HepG2 (cell line): ENCODE data around the gene OTUD7B. TPM values are rescaled to one million over a fixed set of nuclear protein-coding genes. Genes with fewer than 3 reads are reported as not detected.
A peak's percentile ranks its signal among the peaks of the same experiment; 100 is the strongest.

Experiments used
- ATF2 ChIP-seq: sonication (generic); formaldehyde crosslinking; IDR thresholded peaks from 2 replicates; pipeline ENCODE4 v1.4.0; 2020; ENCODE audit warnings: missing genetic modification reagents
- BRCA1 ChIP-seq: sonication (generic); formaldehyde crosslinking; IDR thresholded peaks from 2 replicates; pipeline ENCODE4 v1.4.0; 2020; ENCODE audit warnings: missing genetic modification reagents
- FOXJ3 ChIP-seq: sonication (generic); formaldehyde crosslinking; IDR thresholded peaks from 2 replicates; pipeline ENCODE4 v1.4.0; 2020; ENCODE audit warnings: missing genetic modification reagents, mild to moderate bottlenecking, borderline replicate concordance
- GATAD2A ChIP-seq: IDR thresholded peaks from 2 replicates; pipeline ENCODE4 v1.6.1; 2016
- HNF1A ChIP-seq, 2 experiments: sonication (generic) in 1 of 2; formaldehyde crosslinking in 1 of 2; IDR thresholded peaks; 2 replicates each; pipeline versions ENCODE4 v1.4.0 to v1.6.1; 2016 to 2020; ENCODE audit warnings: borderline replicate concordance in 1 of 2, low read depth in 1 of 2, mild to moderate bottlenecking in 1 of 2, missing genetic modification reagents in 1 of 2
- MIER2 ChIP-seq: IDR thresholded peaks from 2 replicates; pipeline ENCODE4 v1.6.1; 2016; ENCODE audit warnings: missing biosample characterization, missing genetic modification reagents
- NR2F1 ChIP-seq, 2 experiments: fragments of 450-650 bp in 1 of 2; formaldehyde crosslinking in 1 of 2; IDR thresholded peaks; 2 replicates each; pipeline versions ENCODE4 v1.5.0 to v1.6.1; 2016 to 2020; ENCODE audit warnings: mild to moderate bottlenecking in 1 of 2, missing compliant biosample characterization in 1 of 2, missing genetic modification reagents in 1 of 2, moderate library complexity in 1 of 2
- POGZ ChIP-seq: sonication (generic); formaldehyde crosslinking; IDR thresholded peaks from 2 replicates; pipeline ENCODE4 v1.4.0; 2020; ENCODE audit warnings: mild to moderate bottlenecking, missing genetic modification reagents
- TFAP4 ChIP-seq: sonication (generic); IDR thresholded peaks from 2 replicates; pipeline ENCODE4 v1.6.1; 2016; ENCODE audit warnings: low read depth, borderline replicate concordance
- ZFX ChIP-seq: sonication (generic); formaldehyde crosslinking; IDR thresholded peaks from 2 replicates; pipeline ENCODE4 v1.4.0; 2020; ENCODE audit warnings: mild to moderate bottlenecking, low read depth, missing genetic modification reagents, moderate library complexity
- ZNF629 ChIP-seq: sonication (generic); formaldehyde crosslinking; conservative IDR thresholded peaks from 2 replicates; pipeline ENCODE4 v1.5.0; 2020; ENCODE audit warnings: missing genetic modification reagents
- polyA plus RNA-seq, 8 experiments: library from polyadenylated mRNA; depleted of rRNA in 3 of 8; stranded (reverse) in 7 of 8; unstranded in 1 of 8; fragments of >200 nt; fragmentation: Illumina TruSeq in 4 of 8; extraction: Trizol in 4 of 8; gene quantifications; 2 replicates each; pipeline versions ENCODE4 v1.2.1 to v1.2.3, GENCODE V29; 2011 to 2016; ENCODE audit warnings: low read depth in 4 of 8, missing spikeins in 1 of 8, mixed read lengths in 1 of 8; ENCODE audit not compliant: insufficient read depth in 1 of 8
- total RNA-seq, 5 experiments: library from RNA; depleted of rRNA; stranded (reverse); fragments of >200 nt; fragmentation: Illumina TruSeq; extraction: Trizol; gene quantifications; 2 replicates each; pipeline ENCODE4 v1.2.3, GENCODE V29; 2016; ENCODE audit warnings: low read depth in 1 of 5
- TF ChIP-seq, protein P1 (sequence below): sonication (generic); formaldehyde crosslinking; IDR thresholded peaks from 2 replicates; pipeline ENCODE4 v1.8.1; 2022; ENCODE audit warnings: mild to moderate bottlenecking, missing genetic modification reagents
- TF ChIP-seq, protein P2 (sequence below): sonication (generic); formaldehyde crosslinking; IDR thresholded peaks from 2 replicates; pipeline ENCODE4 v1.8.0; 2022; ENCODE audit warnings: missing genetic modification reagents, mild to moderate bottlenecking, moderate library complexity, borderline replicate concordance
- TF ChIP-seq, protein P3 (sequence below): IDR thresholded peaks from 2 replicates; pipeline ENCODE4 v1.4.0; 2020; ENCODE audit warnings: mild to moderate bottlenecking, missing genetic modification reagents

The OTUD7B gene
- total and polyA plus RNA-seq, 2 of the 13 experiments (the other 11 are each of a cell fraction or from before 2014, with no cell fraction given) = 5.1 to 11.2 TPM

GRCh38 chr1:150021191-150021694 lies 10.7 kb upstream of the OTUD7B start (continued):
- TF ChIP-seq HNF1A (IDR thresholded peaks at IDR 0.05; ENCODE audit: low read depth) (peak; percentile 82), HNF1A (CRISPR knock-in tag; IDR thresholded peaks at IDR 0.05; ENCODE audit: borderline replicate concordance) (peak; percentile 90), MIER2 (CRISPR knock-in tag) (no peak), NR2F1 (CRISPR knock-in tag; IDR thresholded peaks at IDR 0.05) (peak in 1 of 2 experiments; percentile 79; a peak in 2 of 4 replicates), FOXJ3 (CRISPR knock-in tag) (peak; percentile 67; the same call in 1 of the 2 replicates), ATF2 (peak; percentile 99), POGZ (CRISPR knock-in tag) (0 out of 2 replicates have a peak, but pooled peaks have one; percentile 57), BRCA1 (CRISPR knock-in tag) (0 out of 2 replicates have a peak, but pooled peaks have one; percentile 48), GATAD2A (CRISPR knock-in tag) (peak; percentile 39; the same call in 1 of the 2 replicates), TFAP4 (0 out of 2 replicates have a peak, but pooled peaks have one; percentile 55), ZFX (CRISPR knock-in tag) (0 out of 2 replicates have a peak, but pooled peaks have one; percentile 36), ZNF629 (CRISPR knock-in tag) (0 out of 2 replicates have a peak, but pooled peaks have one; percentile 20)
- TF ChIP-seq, protein P1, sequence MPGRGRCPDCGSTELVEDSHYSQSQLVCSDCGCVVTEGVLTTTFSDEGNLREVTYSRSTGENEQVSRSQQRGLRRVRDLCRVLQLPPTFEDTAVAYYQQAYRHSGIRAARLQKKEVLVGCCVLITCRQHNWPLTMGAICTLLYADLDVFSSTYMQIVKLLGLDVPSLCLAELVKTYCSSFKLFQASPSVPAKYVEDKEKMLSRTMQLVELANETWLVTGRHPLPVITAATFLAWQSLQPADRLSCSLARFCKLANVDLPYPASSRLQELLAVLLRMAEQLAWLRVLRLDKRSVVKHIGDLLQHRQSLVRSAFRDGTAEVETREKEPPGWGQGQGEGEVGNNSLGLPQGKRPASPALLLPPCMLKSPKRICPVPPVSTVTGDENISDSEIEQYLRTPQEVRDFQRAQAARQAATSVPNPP (CRISPR knock-in tag) = no peak
- TF ChIP-seq, protein P2, sequence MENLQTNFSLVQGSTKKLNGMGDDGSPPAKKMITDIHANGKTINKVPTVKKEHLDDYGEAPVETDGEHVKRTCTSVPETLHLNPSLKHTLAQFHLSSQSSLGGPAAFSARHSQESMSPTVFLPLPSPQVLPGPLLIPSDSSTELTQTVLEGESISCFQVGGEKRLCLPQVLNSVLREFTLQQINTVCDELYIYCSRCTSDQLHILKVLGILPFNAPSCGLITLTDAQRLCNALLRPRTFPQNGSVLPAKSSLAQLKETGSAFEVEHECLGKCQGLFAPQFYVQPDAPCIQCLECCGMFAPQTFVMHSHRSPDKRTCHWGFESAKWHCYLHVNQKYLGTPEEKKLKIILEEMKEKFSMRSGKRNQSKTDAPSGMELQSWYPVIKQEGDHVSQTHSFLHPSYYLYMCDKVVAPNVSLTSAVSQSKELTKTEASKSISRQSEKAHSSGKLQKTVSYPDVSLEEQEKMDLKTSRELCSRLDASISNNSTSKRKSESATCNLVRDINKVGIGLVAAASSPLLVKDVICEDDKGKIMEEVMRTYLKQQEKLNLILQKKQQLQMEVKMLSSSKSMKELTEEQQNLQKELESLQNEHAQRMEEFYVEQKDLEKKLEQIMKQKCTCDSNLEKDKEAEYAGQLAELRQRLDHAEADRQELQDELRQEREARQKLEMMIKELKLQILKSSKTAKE (CRISPR knock-in tag) = 0 out of 2 replicates have a peak, but pooled peaks have one; percentile 26
- TF ChIP-seq, protein P3, sequence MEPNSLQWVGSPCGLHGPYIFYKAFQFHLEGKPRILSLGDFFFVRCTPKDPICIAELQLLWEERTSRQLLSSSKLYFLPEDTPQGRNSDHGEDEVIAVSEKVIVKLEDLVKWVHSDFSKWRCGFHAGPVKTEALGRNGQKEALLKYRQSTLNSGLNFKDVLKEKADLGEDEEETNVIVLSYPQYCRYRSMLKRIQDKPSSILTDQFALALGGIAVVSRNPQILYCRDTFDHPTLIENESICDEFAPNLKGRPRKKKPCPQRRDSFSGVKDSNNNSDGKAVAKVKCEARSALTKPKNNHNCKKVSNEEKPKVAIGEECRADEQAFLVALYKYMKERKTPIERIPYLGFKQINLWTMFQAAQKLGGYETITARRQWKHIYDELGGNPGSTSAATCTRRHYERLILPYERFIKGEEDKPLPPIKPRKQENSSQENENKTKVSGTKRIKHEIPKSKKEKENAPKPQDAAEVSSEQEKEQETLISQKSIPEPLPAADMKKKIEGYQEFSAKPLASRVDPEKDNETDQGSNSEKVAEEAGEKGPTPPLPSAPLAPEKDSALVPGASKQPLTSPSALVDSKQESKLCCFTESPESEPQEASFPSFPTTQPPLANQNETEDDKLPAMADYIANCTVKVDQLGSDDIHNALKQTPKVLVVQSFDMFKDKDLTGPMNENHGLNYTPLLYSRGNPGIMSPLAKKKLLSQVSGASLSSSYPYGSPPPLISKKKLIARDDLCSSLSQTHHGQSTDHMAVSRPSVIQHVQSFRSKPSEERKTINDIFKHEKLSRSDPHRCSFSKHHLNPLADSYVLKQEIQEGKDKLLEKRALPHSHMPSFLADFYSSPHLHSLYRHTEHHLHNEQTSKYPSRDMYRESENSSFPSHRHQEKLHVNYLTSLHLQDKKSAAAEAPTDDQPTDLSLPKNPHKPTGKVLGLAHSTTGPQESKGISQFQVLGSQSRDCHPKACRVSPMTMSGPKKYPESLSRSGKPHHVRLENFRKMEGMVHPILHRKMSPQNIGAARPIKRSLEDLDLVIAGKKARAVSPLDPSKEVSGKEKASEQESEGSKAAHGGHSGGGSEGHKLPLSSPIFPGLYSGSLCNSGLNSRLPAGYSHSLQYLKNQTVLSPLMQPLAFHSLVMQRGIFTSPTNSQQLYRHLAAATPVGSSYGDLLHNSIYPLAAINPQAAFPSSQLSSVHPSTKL (CRISPR knock-in tag) = peak; percentile 82
